Vagina (tissue), 2 donors: Measurements from ENCODE around the gene SPTLC3.

ENCODE experiments used
- POLR2A ChIP-seq, 2 donors: fragments of 450-650 bp; IDR thresholded peaks; one replicate each; pipeline ENCODE4 v1.6.1; 2017; ENCODE audit warnings: antibody characterized with exemption in 2 of 2, mild to moderate bottlenecking in 2 of 2, moderate library complexity in 2 of 2
- POLR2AphosphoS5 ChIP-seq, 2 donors: sonication (generic); formaldehyde crosslinking; IDR thresholded peaks; one replicate each; pipeline ENCODE4 v1.9.0; 2017; ENCODE audit warnings: antibody characterized with exemption in 2 of 2, mild to moderate bottlenecking in 2 of 2, low read depth in 1 of 2; ENCODE audit not compliant: insufficient read depth in 1 of 2
- TF ChIP-seq, protein P1 (sequence below), 3 experiments: fragments of 450-650 bp in 2 of 3; fragments of 200-600 bp in 1 of 3; sonication (generic) in 1 of 3; IDR thresholded peaks; one replicate each; pipeline ENCODE4 v1.5.1; 2017 to 2019; ENCODE audit warnings: antibody characterized with exemption in 3 of 3, mild to moderate bottlenecking in 2 of 3, moderate library complexity in 2 of 3

DNA sequence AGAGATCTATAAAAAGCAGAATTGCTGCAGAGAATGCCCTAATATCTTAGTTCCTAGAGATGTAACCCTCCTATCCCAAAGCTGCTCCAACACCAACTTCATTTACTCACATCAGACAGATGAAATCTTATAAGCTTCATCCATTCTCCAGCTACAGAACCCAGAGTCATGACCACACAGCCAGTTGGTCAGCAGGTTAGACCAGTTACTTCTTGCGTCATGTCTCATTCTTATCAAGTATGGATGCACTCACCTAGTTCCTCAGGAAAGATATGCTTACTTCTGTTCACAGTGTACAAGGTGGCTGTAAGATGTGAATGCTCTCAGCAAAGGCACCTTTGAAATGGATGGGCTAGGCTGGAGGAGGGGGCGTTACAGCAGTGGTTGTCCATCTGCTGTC lies 164.4 kb downstream of the SPTLC3 start:
- TF ChIP-seq POLR2AphosphoS5 (IDR thresholded peaks at IDR 0.05; ENCODE audit: insufficient read depth in 1 of 2, low read depth in 1 of 2), result no peak
- TF ChIP-seq, protein P1, sequence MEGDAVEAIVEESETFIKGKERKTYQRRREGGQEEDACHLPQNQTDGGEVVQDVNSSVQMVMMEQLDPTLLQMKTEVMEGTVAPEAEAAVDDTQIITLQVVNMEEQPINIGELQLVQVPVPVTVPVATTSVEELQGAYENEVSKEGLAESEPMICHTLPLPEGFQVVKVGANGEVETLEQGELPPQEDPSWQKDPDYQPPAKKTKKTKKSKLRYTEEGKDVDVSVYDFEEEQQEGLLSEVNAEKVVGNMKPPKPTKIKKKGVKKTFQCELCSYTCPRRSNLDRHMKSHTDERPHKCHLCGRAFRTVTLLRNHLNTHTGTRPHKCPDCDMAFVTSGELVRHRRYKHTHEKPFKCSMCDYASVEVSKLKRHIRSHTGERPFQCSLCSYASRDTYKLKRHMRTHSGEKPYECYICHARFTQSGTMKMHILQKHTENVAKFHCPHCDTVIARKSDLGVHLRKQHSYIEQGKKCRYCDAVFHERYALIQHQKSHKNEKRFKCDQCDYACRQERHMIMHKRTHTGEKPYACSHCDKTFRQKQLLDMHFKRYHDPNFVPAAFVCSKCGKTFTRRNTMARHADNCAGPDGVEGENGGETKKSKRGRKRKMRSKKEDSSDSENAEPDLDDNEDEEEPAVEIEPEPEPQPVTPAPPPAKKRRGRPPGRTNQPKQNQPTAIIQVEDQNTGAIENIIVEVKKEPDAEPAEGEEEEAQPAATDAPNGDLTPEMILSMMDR (IDR thresholded peaks at IDR 0.05), result no peak
- TF ChIP-seq POLR2A (IDR thresholded peaks at IDR 0.05), result no peak
